ENCODE data around the gene FANCC.

FANCC gene

GRCh38 chr9:95317119-95317892 lies at the start of gene FANCC:
Gene FANCC, minus strand, starts transcription at chr9:95317709. Its CDS starts 68,418 bp downstream, at chr9:95249291.
- in situ Hi-C loops (cut with MboI; ENCODE audit: low sequenced_read_pairs), result no loop called here

DNA sequence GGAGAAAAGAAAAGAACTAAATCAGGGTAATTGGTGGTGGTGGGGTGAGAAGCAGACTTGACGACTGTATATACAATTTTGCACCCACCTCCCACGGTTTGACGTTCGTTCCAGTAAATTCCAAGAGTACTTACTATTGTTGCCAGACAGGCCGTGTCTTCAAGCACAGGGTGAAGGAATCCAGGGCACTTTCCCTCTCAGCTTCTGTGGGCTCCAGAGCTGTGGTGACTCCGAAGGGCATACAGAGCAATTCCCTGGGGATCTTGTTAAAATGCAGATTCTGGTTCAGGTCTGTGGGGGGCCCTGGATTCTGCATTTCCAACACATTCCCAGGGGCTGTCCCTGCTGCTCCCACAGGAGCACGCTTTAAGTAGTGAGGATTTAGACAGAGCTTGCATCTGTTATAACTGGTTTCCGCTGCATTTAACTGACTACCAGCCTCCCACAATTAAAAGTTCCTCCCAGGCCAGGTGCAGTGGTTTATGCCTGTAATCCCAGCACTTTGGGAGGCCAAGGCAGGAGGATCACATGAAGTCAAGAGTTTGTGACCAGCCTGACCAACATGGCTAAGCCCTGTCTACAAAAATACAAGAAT lies 49.3 kb upstream of the FANCC start:
- in situ Hi-C loops (cut with MboI; ENCODE audit: low sequenced_read_pairs), result no loop called here

DNA sequence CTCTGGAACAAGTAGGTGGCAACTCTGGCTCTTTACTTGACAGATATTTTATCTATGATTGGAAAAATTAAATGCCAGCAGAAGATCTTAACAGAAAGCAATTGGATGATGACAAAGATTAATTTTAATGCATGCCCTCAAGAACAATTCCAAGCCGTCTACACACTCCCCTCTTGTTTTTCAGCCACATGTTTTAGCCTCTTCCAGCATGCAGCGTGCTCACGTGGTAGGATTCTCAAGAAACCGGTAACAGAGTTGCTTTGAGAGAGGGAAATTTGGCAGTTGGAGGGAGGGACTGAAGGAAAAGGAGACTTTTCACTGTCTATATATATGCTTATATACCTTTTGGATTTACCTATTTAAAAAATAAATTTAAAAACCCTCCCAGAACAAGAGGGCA lies 48.3 kb upstream of the FANCC start:
- in situ Hi-C loops (cut with MboI; ENCODE audit: low sequenced_read_pairs), result no loop called here

DNA sequence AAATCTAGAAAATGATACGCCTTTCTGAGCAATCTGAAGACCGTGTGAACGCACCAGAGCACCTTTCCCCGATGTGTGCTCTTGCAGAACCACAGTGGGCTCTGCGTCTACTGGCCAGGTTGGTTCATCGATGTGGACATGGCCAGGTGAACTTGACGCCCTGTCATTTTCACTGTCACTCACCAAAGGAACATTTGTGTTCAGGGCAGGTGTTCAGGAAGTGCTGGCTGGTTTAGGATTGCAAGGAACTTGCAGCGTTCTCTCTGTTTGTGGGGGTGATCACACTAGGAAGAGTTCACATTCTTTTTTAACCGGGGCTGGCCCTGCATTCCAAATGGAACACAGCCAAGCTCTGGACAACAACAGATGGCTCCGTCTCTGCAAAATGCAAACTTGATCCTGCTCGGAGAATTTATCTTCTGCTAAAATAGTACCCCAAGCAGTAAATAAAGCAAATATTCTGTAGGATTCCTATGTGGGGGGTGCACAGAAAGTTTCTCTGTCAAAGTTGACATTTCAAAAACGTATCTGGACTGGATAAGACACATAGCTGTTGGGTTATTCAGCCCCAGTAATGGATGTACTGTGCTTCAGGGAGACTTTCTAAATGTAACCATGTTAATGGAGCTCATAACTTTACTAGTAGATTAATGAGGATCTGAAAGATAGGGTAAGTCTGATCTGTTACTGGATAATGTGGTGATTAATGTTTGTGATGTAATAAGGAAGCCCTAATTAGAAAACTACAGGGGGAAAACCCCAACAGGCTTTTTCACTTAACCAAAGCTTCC lies 45.7 kb upstream of the FANCC start:
- in situ Hi-C loops (cut with MboI; ENCODE audit: low sequenced_read_pairs), result no loop called here

DNA sequence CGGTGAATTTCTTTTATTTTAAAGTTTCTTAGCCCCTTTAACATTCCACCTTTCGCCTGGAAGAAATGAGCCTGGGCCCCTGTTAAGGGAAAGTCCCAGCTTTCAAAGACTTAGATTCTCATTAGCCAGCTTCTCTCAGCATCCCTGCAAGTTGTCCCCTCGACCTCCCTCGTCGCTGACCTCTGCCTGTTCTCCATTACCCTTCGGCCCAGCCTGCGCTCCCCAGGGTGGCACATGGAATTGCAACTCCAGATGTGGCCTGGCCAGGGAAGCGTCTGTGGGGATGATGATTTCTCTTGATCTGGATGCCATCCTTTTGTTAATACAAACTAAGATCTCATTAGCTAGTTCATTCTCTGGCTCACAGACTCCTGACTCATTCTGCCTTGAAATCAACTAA lies 43.4 kb upstream of the FANCC start:
- in situ Hi-C loops (cut with MboI; ENCODE audit: low sequenced_read_pairs), result no loop called here

GRCh38 chr9:95357316-95357715 lies 39.8 kb upstream of the FANCC start:
- in situ Hi-C loops (cut with MboI; ENCODE audit: low sequenced_read_pairs), result no loop called here

DNA sequence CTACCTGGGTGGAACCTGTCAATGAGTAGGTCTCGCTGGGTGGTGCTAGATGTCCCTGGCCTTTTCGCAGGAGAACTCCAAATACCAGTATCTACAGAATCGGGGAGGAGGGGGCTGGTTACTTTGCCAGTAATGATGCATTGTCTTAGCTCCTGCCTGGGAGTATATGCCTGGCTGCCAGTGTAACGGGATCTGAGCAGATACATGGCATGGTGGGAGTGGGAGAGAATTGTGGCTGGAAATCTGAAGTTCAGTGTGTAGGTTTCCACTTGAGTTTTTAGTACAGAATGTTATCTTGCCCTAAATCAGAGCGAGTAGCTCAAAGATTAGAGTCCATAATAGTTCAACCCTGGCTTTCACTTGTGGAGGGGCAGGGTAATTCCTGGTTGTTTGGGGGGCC lies 38.0 kb upstream of the FANCC start:
- in situ Hi-C loops (cut with MboI; ENCODE audit: low sequenced_read_pairs), result no loop called here

DNA sequence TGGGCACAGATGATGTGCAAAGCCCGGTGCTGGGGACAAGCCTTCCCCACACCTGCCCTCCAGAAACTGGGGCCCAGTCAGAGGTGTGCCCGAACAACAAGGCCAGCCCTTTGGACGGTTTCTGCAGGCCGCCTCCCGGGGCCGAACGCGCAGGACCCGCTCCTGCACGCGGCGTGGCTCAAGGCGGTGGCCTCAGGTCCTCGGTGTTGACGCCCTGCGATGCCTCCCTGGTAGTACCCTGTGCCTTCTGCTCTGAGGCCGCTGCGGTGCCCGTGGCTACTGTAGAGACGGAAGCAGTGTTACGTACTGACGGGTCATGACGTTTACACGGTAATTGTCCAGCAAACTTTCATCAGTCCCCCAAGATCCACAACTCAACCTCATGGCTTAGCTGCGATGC lies 33.5 kb upstream of the FANCC start:
- in situ Hi-C loops (cut with MboI; ENCODE audit: low sequenced_read_pairs), result no loop called here

DNA sequence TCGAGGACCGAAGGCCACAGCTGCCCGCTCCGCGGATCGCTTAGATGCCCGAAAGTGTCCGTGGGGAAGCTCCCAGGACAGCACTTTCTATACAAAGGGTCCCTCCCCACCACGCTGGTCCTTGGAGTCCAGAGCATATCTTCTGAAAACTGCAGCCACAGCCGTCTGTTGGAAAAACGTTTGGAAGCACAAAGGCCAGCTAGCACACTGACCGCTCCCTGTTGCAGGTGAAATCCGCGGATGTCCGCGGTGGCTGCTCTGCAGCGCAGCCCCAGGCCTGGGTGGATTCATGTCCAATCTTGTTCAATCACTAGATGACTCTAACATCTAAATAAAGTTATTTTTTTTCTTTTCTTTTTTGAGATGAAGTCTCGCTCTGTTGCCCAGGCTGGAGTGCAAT lies 32.8 kb upstream of the FANCC start:
- in situ Hi-C loops (cut with MboI; ENCODE audit: low sequenced_read_pairs), result no loop called here

- in situ Hi-C loops (cut with MboI; ENCODE audit: low sequenced_read_pairs), result no loop called here
These were observed 31.9 kb upstream of the FANCC start for GRCh38 chr9:95349091-95350038.

DNA sequence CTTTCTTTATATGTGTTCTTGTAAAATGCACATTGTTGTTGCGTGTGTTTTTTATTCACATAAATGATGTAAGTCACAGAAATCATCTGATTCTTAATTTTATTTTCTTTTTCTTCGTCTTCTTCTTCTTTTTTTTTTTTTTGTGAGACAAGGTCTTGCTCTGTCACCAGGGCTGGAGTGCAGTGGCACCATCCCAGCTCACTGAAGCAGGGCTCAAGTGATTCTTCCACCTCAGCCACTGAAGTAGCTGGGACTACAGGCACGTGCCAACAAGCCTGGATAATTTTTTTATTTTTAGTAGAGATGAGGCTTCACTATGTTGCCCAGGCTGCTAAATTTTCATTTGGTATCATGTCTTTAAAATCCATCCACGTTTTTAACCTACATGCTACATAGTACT lies 28.5 kb upstream of the FANCC start:
- in situ Hi-C loops (cut with MboI; ENCODE audit: low sequenced_read_pairs), result no loop called here

DNA sequence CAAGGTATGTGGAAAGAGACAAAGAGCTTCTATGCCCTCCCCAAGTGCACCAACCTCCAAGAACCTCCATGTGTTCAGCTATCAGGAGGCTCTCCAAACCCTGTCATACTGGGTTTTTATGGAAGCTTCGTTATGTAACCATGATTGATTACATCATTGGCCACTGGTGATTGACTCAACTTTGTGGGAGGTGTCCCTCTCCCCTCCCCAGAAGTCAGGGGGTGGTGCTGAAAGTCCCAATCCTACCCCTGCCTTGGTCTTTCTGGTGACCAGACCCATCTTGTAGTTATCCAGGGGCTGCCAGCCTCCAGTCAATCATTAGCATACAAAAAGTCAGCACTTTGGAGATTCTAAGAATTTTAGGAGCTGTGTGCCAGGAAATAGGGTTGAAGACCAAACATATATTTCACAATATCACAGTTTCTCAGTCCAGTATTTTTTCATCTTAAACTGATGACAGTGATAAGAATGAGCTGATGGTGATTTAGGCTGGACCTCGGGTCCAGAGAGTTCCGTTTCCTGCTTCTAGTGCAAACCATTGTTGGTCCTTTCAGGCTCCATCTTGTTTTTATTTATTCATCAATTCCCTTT lies 27.3 kb upstream of the FANCC start:
- in situ Hi-C loops (cut with MboI; ENCODE audit: low sequenced_read_pairs), result no loop called here

DNA sequence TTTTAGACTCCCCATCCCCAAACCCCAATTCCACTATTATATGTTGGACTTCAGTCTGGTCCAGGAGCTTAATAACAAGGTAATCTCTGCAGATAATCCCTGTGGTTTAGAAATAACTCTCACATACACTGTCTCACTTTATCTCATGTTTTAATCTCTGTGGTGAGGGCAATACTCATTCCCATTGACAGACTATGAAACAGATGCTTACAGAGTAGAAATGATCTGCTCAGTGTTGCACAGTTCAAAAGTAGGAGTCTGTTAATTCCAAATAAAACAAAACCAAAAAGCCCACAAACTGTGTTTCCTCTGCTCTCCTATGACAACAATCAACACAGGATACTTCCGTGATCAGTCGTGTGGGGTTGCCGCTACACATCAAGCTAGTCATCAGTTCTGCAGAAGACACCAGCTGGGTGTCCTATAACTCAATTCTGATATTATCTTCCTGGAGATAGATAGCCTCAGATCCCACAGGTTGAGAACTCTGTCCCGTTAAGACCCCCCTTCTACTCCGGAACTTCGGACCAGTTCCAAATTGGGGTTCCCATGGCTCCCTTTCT lies 26.3 kb upstream of the FANCC start:
- in situ Hi-C loops (cut with MboI; ENCODE audit: low sequenced_read_pairs), result no loop called here

- in situ Hi-C loops (cut with MboI; ENCODE audit: low sequenced_read_pairs), result no loop called here
These were observed 25.1 kb upstream of the FANCC start for GRCh38 chr9:95342571-95342970.

GRCh38 chr9:95341293-95341962 lies 23.9 kb upstream of the FANCC start:
- in situ Hi-C loops (cut with MboI; ENCODE audit: low sequenced_read_pairs), result no loop called here

DNA sequence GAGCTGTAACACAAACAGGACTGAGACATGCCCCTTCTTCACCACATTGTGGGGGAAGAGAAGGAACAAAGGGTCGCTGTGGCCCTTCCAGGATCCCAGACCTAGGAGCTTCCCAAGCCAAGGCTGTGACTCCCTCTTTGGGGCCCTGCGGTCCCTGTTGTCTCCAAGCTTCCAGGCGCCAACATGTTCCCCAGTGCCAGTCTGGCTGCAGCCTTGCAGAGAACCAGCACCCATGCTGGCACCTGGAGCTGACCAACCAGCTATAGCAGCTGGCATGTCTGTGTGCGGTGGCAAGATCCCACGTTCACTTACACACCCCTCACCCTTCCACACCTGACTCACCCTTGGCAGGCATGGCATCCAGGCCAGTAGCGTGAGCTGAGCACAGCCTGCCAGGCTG lies 20.7 kb upstream of the FANCC start:
- in situ Hi-C loops (cut with MboI; ENCODE audit: low sequenced_read_pairs), result no loop called here

DNA sequence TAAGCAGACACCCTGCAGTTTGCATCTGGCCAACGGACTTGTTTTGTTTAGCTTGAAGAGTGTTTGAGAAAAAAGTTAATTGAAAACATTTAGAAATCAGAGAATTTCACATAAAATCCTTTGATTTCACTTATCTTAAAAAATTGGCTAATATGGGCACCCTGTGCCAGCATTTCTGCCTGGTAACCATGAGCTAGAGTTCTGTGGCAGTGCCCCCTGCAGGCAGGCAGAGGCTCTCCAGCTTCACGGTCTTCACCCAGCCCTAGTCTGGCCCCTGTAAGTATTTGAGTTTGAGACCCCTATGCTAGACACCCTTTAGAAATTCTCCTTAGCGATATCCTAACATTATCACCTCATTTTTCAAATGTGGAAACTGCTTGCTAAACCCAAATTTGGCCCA lies 18.8 kb upstream of the FANCC start:
- in situ Hi-C loops (cut with MboI; ENCODE audit: low sequenced_read_pairs), result no loop called here

- in situ Hi-C loops (cut with MboI; ENCODE audit: low sequenced_read_pairs), result no loop called here
These were observed 15.9 kb upstream of the FANCC start for GRCh38 chr9:95333426-95333825.

DNA sequence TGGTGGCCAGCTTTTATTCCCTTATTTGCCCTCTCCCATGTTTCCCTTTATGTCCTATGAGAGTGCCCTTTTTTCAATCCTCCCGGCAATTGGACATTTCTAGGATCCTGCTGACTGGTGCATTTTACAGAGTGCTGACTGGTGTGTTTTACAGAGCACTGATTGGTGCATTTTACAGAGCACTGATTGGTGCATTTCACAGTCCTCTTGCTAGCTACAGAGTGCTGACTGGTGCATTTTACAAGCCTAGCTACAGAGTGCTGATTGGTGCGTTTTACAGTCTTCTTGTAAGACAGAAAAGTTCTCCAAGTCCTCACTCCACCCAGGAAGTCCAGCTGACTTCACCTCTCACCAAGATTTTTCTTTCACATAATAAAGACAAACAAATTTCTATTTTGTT lies 15.4 kb upstream of the FANCC start:
- in situ Hi-C loops (cut with MboI; ENCODE audit: low sequenced_read_pairs), result no loop called here

All from hTERT RPE-1 (cell line).